Measurements from ENCODE around the gene PTGFRN. TPM values are rescaled to one million over a fixed set of nuclear protein-coding genes. Genes with fewer than 3 reads are reported as not detected.

Gene PTGFRN
- total RNA-seq, 4 donors from 2014 or later, result 4.7 to 16.1 (median 14.6) TPM

DNA sequence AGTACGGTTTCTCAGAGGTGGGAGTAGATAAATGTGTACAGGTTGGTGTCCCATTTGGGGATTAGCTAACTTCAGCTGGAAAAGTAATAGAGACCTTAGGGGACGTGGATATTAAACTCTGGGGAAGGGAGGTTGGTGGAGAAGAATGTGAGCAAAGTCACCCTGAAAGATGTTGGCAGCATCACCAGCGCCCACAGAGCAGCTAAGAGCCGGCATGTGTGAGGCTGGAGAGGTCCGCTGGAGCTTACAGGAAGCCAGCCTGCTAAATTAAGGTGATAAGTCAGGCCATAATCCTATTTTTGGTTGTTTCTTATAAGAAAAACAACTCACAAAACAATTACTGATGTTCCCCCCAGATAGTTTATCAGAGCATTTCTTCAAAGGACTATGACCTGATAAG lies 12.2 kb downstream of the PTGFRN start:
- TF ChIP-seq, protein P1, sequence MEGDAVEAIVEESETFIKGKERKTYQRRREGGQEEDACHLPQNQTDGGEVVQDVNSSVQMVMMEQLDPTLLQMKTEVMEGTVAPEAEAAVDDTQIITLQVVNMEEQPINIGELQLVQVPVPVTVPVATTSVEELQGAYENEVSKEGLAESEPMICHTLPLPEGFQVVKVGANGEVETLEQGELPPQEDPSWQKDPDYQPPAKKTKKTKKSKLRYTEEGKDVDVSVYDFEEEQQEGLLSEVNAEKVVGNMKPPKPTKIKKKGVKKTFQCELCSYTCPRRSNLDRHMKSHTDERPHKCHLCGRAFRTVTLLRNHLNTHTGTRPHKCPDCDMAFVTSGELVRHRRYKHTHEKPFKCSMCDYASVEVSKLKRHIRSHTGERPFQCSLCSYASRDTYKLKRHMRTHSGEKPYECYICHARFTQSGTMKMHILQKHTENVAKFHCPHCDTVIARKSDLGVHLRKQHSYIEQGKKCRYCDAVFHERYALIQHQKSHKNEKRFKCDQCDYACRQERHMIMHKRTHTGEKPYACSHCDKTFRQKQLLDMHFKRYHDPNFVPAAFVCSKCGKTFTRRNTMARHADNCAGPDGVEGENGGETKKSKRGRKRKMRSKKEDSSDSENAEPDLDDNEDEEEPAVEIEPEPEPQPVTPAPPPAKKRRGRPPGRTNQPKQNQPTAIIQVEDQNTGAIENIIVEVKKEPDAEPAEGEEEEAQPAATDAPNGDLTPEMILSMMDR (IDR thresholded peaks at IDR 0.05; ENCODE audit: low read depth), result no peak

DNA sequence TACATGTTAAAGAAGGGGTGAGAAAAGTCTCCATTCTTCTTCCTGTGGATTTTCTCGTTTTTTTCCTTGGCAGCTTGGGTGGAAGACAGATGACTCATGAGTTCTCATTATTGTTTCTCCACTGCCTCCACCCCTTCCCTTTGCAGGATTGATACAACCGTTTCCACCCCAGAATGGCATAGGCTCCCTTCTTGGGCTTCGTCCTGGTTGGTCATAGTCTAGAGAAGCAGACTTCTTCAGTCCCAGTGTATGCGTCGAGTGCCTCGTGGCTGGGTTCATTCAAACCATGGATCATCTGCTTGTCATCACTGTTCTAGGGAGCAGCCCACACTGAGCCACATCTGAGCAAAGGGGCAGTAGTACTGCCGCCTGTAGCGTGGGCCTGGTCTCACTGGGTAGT lies 13.7 kb downstream of the PTGFRN start:
- TF ChIP-seq, protein P1 (IDR thresholded peaks at IDR 0.05; ENCODE audit: low read depth), result no peak

DNA sequence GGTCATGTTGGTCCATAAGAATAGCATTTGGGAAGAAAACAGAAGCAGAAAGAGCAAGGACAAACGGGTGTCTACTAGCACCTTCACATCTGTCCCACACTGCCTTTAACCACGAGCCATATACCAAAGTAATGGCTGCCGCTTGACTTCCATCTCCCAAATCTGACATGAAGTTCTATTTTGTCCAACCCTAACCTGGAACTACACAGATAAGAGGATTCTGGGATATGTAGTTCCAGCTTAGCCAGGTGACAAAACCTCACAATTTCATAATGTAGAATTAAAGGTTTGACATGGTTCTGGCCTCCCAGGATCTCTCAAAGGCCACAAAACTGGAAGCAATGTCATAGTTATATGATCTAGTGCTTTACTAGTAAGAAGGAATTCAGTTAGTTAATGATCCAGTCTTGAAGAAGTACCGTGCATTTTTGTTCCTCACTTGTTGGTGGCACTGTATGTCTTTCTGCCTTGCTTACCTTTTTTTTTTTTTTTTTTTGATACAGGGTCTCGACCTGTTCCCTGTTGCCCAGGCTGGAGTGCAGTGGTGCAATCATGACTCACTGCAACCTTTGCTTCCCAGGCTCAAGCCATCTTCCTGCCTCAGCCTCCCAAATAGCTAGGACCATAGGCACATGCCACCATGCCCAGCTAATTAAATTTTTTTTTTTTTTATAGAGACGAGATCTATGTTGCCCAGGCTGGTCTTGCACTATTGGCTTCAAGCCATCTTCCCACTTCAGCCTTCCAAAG lies 17.5 kb downstream of the PTGFRN start:
- TF ChIP-seq, protein P1 (IDR thresholded peaks at IDR 0.05; ENCODE audit: low read depth), result no peak

DNA sequence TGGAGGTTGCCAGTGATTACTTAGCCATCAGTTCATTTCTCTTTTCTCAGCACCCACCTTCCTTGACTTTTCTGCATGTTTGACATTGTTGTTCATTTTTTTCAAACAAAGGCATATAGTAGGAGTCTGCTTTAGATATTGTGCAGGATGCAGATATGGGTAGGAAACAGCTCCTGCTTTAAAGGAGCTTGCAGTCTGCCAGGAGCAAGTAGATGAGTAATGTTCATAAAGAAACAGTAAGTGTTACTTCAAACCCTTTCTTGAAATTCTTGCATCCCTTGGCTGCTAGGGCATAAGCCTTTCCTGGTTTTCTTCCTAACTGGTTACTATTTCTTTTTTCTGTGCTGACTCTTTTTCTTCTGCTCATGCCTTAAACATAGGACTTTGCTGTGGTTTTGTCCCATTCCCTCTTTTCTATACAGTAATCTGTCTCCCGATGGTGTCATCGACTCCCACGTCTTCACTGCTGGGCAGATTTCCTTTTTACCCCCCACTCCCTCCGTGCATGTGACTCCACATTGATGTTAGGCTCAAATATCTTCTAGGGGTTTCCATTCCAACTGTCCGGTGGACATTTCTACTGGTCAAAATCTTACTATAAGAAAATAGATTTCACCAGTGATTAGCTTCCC lies 20.4 kb downstream of the PTGFRN start:
- TF ChIP-seq, protein P1 (IDR thresholded peaks at IDR 0.05; ENCODE audit: low read depth), result no peak

DNA sequence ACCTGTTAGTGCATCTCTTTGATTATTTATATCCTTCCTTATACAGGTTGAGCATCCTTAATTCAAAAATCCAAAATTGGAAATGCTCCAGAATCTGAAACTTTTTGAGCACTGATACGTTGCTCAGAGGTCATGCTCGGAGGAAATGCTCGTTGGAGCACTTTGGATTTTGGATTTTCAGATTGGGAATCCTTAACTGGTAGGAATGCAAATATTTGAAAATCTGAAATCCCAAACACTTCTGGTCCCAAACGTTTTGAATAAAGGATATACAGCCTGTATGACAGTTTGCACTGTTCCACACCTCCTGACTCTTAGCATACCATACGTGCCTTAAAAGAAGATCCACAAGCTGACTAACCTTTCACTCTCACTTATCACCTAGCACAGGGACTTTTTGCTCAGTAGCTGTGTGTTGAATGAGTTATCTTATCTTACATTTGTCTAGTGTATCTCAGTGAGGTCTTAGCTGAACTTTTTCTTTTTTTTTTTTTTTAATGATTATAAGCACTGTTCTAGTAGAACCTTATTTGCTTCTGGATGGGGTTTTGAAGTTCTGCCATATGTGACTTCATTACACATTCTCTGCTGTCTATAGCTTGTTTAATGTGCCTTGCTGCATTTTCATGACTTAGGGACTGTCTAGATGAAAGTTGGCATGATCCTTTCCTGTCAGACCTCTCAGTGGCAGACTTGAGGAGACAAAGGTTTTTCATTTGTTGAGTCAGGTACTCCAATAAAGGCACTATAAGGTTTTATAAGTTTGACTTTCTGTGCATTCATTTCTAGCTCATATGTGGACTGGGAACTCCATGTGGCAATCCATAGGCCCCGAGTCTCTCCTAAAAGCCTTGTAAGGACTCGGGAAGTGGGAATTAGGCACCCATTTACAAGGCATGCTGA lies 21.6 kb downstream of the PTGFRN start:
- TF ChIP-seq, protein P1 (IDR thresholded peaks at IDR 0.05; ENCODE audit: low read depth), result no peak

DNA sequence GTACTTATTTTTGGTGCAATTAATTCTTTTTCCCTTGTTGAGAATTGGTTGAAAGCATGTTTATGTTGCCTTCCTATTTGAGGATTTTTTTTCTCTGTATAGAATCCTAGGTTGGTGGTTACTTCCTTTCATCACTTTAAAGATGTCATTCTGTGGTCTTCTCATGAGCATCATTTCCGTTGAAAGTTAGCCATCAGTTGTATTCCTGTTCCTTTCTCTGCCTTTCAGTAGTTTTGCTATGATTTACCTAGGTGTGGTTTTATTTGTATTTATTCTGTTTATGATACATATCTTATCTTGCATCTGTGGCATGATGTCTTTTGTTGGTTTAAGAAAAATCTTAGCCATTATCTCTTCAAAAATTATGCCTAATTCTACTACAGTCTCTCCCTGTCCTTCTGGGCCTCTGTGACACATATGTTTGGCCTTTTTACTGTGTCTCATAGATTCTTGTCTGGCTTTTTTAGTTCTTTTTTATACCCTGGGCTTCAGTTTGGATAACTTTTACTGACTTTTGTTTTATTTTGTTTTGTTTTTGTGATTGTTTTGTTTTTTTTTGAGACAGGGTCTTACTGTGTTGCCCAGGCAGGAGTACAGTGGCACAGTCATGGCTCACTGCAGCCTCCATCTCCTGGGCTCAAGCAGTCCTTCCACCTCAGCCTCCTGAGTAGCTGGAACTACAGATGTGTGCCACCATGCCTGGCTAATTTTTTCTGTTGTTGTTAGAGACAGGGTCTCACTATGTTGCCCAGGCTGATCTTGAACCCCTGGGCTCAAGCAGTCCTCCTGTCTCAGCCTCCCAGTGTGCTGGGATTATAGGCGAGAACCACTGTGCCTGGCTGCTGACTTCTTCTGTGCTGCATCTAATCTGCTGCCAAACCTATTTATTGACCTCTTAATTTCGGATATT lies 24.1 kb downstream of the PTGFRN start:
- TF ChIP-seq, protein P1 (IDR thresholded peaks at IDR 0.05; ENCODE audit: low read depth), result no peak
